ENCODE measurements around the gene ANKRD28.

- TF ChIP-seq CTCF (conservative IDR thresholded peaks at IDR 0.05) (no peak; the same call in 1 of the 2 replicates), EZH2 (IDR thresholded peaks at IDR 0.05; ENCODE audit: low read depth) (no peak)
Measured at GRCh38 chr3:15796331-15796730, 1.4 kb downstream of the ANKRD28 start.
